NCI-H2196 (cell line): Measurements from ENCODE around the gene ZNF394.
A peak's percentile ranks its signal among the peaks of the same experiment; 100 is the strongest.
"Not testable (repeated sequence)": the region's sequence is repeated elsewhere in the genome, so short reads cannot be mapped to it uniquely, and the experiment has no call there.

Source experiments
- DNase-seq: peaks from one replicate; lab custom pipeline; 2025; ENCODE audit not compliant: unreplicated experiment; lab: John Stamatoyannopoulos, UW

The ZNF394 gene

DNA sequence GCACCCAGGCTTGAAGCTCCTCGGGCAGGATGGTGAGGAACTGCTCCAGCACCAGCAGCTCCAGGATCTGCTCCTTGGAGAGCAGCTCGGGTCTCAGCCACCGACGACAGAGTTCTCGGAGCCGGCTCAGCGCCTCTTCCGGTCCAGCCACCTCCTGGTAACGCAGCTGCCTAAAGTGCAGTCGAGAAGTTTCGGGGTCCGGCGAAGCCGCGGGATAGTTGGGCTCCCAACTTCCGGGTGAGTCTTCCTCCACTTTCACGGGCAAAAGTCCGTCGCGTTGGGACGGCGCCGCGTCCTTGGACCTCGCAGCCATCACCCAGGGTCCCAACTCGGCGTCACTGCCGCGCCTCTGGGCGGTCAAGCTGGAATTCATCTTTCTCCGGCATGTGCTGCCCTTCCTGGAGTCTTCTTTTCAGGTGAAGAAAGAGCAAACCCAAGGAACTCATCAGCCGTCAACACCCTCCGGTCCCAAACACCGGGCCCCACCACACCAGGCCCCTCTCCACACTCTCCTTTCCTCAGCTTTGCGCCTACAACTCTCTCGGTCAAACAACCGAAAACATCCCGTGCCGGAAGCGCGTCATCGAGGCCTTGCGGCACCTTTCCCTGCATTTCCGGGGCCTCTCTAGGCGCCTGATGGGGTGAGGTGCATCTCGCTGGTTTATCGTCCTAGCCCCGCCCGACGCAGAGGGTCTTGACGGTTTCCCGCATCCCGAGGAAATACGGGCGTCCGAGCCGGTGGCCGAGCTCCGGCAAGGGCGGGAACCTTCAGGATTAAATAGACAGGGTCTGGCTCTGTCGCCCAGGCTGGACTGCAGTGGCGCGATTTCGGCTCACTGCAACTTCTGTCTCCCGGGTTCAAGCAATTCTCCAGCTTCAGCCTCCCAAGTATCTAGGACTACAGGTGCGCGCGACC is at the start of gene ZNF394:
Gene ZNF394, minus strand, starts transcription at position 561 of the 916 bp plus-strand sequence. Its CDS starts 188 bp downstream, at position 373.
- DNase-seq: peak; percentile 95

- DNase-seq: not testable (repeated sequence)
These were observed 49.5 kb upstream of the ZNF394 start for GRCh38 chr7:99549545-99549944.

DNA sequence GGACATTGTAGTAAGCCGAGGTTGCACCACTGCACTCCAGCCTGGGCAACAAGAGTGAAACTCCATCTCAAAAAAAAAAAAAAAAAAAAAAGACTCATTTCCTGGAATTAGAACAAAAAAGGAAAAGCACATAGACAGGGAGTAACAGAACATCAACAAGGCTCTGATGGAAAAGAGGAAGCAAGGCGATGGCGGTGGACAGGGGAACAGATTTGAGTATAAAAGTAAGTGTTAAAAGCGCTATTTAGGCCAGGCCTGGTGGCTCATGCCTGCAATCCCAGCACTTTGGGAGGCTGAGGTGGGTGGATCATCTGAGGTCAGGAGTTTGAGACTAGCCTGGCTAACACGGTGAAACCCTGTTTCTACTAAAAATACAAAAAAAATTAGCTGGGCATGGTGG is 45.2 kb upstream of the ZNF394 start:
- DNase-seq: not testable (repeated sequence)

DNA sequence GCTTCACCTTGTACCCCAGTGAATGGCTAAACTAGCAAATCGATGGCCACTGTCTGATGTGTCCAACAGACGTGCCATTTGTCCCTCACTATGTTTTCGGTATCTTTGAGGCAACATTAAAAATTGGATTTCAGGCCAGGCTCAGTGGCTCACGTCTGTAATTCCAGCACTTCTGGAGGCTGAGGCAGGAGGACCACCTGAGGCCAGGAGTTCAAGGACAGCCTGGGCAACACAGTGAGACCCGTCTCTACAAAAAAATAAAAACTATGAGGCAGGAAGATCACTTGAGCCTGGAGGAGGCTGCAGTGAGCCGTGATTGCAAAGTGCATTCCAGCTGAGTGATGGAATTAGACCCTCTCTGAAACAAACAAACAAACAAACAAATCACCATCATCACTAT is 43.8 kb upstream of the ZNF394 start:
- DNase-seq: no peak

DNA sequence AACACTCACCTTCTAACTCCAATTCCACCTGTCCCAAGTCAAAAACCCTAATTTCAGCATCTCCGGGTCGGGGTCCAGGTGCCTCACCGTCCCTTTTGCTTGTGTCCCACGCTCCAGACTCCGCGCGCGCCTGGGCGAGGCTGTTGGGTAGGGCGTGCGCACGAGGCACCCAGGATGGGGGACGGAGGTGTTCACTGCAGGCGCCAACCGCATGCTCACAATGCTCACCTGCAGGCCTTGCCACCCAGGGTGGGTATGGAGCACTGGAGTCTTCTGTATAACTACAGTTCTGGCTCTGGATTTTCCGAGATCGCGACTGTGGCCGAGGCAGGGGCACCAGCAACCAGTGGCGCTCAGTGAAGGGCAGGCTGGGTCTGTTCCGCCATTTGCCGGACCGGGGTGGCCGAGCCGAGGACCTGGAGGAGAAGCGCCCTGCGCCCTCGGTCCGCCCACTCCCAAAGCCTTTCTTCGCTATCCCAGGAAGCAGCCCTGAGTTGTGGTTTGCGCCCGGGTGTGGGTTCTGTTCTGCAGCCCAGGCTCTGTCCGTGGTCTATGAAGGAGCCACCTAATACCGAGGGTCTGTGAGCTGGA is 43.1 kb upstream of the ZNF394 start:
- no peak for DNase-seq

DNA sequence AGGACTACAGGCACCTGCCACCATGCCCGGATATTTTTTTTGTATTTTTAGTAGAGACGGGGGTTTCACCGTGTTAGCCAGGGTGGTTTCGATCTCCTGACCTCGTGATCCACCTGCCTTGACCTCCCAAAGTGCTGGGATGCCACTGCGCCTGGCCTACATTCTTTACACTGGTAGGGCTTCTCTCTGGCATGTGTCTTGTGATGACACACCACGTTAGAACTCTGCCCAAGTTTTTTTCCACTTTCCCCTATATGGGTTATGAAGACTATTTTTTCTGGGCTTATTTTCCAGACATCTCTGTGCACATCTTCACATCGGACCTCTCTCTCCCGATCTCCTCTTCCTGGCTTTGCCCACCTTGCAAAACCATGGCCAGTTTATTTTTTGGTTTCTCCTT is 41.1 kb upstream of the ZNF394 start:
- DNase-seq: no peak

DNA sequence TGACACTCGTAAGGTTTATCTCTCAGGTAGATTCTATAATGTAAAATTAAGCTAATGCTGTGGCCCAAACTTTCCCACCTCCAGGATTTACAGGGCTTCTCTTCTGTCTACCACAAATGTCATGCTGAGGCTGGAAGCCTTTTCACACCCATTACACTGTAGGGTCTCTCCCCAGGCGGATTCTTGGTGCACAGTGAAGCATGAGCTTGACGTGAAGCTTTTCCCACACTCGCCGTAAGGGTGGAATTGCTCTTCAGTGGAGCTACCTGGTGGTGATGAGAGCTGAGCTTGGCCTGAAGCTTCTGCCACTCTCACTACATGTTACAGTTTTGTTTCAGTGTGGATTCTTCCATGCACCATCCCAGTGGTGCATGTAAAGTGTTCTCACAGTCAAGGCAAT is 40.5 kb upstream of the ZNF394 start:
- DNase-seq: no peak

GRCh38 chr7:99539213-99539811 is 39.2 kb upstream of the ZNF394 start:
- no peak for DNase-seq

- no peak for DNase-seq
These were observed 35.6 kb upstream of the ZNF394 start for GRCh38 chr7:99535667-99536066.

GRCh38 chr7:99531354-99531765 is 31.3 kb upstream of the ZNF394 start:
- DNase-seq: no peak

DNA sequence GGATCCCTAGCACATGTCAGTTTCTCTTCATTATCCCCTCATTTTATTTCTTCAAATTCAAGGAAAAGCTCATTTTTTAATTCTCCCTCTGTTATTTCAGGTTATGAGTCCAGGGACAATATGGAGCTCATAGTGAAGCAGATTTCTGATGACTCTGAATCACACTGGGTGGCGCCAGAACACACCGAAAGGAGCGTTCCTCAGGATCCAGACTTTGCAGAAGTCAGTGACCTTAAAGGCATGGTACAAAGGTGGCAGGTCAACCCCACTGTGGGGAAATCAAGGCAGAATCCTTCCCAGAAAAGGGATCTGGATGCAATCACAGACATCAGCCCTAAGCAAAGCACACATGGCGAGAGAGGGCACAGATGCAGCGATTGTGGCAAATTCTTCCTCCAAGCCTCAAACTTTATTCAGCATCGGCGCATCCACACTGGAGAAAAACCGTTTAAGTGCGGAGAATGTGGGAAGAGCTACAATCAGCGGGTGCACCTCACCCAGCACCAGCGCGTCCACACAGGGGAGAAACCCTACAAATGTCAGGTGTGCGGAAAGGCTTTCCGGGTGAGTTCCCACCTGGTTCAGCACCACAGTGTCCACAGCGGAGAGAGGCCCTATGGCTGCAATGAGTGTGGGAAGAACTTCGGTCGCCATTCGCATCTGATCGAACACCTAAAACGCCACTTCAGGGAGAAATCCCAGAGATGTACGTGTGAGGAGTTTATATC is 25.8 kb upstream of the ZNF394 start:
- DNase-seq: peak; percentile 24

DNA sequence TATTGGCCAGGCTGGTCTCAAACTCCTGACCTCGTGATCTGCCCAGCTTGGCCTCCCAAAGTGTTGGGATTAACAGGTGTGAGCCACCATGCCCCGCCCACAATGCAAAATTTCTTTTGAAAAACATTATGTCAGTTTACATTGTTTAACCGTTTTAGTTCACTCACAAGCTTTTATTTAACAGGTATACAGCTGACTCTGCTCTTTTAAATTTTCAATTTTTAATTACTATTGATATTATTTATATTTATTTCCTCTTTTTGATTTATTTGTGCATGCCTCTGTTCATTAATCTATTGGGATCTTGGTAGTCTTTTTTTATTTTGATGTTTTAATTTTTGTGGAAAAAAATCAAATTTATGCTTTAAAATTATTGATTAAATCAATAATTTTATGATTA is 21.3 kb upstream of the ZNF394 start:
- DNase-seq: no peak

DNA sequence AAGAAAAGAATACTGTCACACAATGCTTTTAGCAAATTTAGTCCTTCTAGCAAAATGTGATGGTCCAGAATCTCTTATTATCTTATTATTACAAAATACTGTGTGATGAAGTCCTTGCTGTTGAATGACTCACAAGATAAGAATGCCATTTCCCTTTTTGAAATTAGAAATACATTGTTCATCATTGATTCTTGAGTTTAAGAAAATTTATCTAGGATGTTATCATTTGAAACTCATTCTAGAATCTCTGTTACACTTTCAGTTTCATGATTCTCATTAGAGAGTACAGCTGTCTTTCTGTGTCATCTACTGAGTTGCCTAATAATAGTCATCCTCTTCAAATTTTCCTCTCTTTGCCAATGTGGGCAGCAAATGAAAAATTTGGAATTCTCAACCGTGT is 14.0 kb upstream of the ZNF394 start:
- no peak for DNase-seq

DNA sequence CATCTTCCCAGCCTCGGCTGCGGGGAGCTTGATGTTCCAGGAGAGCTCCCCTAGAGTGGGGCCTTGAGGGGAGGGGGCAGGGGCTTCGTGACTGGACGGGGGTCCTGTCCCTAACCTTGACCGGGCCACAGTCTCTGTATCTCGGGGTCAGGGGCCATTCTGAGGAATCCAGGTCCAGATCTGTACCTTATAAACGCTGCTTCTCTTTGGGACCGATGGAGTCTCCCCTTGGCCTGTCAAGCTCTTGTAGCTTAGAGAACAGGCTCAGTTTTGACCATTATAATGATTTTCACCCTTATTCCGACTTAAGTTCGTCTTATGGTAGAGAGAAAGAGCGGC is 5.2 kb upstream of the ZNF394 start:
- no peak for DNase-seq

DNA sequence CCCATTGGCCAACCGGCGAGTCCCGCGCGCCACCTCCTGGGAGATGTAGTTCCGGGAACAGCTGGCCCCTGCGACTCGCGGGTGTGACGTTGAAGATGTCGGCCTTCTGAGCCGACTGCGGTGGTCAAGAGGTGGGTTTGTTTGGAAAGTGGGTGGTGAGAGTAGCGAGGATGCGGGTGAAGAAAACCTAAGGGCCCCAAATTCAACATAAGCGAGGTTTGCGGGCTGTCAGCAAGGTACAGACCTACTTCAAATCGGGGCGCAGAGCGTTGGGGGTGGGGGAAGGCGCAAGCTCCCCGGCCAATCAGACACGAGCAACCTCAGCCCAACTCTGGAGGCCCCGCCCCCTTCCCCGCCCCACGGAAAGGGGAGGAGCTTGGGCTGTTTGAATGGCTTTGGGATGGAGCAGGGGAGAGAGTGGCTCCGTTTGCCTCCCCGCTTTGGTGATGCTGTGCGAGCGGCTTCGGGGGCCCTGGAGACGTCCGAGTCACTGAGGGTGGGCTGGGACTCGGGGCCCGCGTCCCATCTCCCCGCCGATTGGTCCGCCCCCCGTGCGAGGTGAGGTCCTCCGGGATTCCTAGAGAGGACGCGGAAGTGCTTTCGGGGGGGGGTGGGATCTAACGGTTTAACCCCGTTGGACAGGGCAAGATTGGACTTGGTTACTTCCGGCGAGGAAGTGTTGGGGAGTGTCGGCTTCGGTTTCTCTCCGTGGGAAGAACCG is 4.7 kb upstream of the ZNF394 start, which contains the start of gene ZKSCAN5:
Gene ZKSCAN5, plus strand, starts transcription at position 60 of the 721 bp plus-strand sequence. CDS start 1,383 bp downstream, outside the sequence.
- peak; percentile 91 for DNase-seq

DNA sequence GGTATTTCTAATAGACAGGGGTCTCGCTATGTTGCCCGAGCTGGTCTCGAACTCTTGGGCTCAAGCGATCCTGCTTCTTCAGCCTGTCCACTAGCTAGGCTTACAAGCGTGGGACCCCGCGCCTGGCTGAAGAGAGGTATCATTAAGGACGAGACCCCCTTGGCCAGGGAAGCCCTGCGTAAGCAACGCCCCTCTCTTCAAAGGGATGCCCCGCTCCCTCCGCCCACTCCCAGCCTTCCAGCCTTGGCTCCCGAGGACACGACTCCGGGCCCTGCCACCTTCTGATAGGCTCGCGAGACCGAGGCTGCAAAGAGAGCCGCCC is 4.2 kb upstream of the ZNF394 start:
- DNase-seq: peak; percentile 97

- not testable (repeated sequence) for DNase-seq
These were observed 1.2 kb upstream of the ZNF394 start for GRCh38 chr7:99501236-99501635.

DNA sequence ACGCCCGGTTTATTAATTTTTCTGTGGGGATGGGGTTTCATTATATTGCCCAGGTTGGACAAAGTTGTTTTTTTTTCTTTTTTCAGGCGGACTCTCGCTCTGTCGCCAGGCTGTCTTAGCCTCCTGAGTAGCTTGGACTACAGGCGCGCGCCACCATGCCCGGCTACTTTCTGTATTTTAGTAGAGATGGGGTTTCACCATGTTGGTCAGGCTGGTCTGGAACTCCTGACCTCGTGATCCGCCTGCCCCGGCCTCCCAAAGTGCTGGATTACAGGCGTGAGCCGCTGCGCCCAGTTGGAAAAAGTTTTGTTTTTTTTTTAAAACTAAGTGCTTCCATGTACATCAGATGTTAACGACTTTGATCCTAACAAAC is 542 bp upstream of the ZNF394 start:
- DNase-seq: no peak

DNA sequence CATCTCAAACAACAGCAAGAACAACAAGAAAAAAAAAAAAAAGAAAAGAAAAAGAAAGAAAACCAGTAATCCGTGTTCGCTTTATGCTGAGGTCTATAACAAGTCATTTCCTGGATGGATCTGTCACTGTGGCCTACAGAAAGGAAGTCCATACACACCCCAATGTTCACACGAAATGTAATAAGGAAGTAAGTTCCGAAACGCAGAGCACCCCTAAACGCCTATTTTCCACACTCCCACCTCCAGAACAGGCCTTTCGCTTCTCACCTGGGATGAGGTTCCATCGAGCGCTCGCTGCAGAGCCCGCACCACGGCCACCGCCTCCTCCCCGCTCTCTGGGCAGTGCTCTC is 735 bp downstream of the ZNF394 start:
- no peak for DNase-seq

DNA sequence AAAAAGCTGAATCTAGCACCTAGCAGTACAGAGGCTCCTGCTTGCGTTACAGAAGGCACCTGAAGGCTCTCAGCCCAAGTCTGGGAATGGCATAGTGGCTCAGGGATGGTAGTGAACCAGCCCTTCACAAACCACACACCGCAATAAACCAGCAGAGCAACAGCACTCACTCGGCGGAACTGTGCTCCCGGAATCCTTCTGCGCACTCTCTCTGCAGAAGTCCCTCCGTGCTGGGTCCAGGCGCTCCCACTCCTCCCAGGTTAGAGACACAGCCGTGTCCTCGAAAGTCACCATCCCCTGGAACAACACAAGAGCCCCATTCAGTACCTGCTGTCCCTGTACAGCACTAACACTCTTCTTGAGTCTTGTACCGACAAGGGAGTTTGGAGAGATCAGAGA is 1.5 kb downstream of the ZNF394 start:
- DNase-seq: no peak
